Measurements from ENCODE around the gene AMMECR1L. TPM values are rescaled to one million over a fixed set of nuclear protein-coding genes. Genes with fewer than 3 reads are reported as not detected.

The AMMECR1L gene
- total and polyA plus RNA-seq, 4 donors = 1.5 to 8.0 (median 6.1) TPM

GRCh38 chr2:127841466-127842178, 44.1 kb downstream of the AMMECR1L start:
- Histone ChIP-seq H3K9me3 (ENCODE audit: control insufficient read depth in 4 of 4, low read length in 3 of 4) (no peaks in the 10 kb centered on the region), H3K4me3 (ENCODE audit: low read depth in 1 of 3, low read length in 3 of 3) (no peak overlapping the region), H3K27me3 (ENCODE audit: control insufficient read depth in 4 of 4, insufficient read depth in 4 of 4, low read length in 3 of 4) (no peaks in the 10 kb centered on the region), H3K9ac (ENCODE audit: low read depth in 1 of 2, low read length in 2 of 2) (no peak overlapping the region), H3K4me1 (ENCODE audit: control insufficient read depth in 4 of 4, insufficient read depth in 4 of 4, low read length in 3 of 4) (no peaks in the 10 kb centered on the region), H3K36me3 (ENCODE audit: control insufficient read depth in 4 of 4, insufficient read depth in 3 of 4, low read depth in 1 of 4, low read length in 3 of 4) (peaks cover 3 to 5% (median 4%) of the 10 kb centered on the region in 4 donors), H3K27ac (ENCODE audit: low read depth in 1 of 2, low read length in 2 of 2) (no peak overlapping the region)
- no peak for DNase-seq (ENCODE audit: low spot score)
- WGBS = 79% methylated on average over 20 of the region's 20 CpGs
- no peak for TF ChIP-seq EGR1 (IDR thresholded peaks at IDR 0.05; ENCODE audit: low read depth in 2 of 2)

DNA sequence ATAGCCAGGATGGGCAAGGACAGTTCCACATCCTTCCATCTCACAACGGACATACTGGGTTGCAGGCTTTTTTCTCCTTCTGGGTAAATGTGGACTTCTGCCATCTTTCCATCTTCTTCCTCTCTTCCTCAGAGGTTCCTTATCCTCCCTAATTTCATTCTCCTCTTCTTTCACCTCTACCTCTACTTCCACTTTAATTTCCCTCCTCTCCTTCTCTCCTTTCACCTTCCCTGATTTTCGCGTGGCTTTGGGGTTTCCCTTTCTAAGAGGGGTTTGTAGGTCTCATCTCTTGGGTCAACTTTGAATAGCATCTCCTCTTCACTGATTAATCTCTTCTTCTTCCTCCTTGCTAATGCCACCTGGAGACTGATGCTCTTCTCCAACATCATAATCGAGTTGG, 44.9 kb downstream of the AMMECR1L start:
- no peaks in the 10 kb centered on the region for H3K9me3 ChIP-seq (ENCODE audit: control insufficient read depth in 4 of 4, low read length in 3 of 4)
- peaks cover 0 to 2% (median under 1%) of the 10 kb centered on the region in 4 donors for H3K36me3 ChIP-seq (ENCODE audit: control insufficient read depth in 4 of 4, insufficient read depth in 3 of 4, low read depth in 1 of 4, low read length in 3 of 4)
- WGBS = 83% methylated on average over 4 of the region's 4 CpGs
- H3K9ac ChIP-seq (ENCODE audit: low read depth in 1 of 2, low read length in 2 of 2) = no peak overlapping the region
- H3K27me3 ChIP-seq (ENCODE audit: control insufficient read depth in 4 of 4, insufficient read depth in 4 of 4, low read length in 3 of 4) = no peaks in the 10 kb centered on the region
- no peak overlapping the region for H3K4me3 ChIP-seq (ENCODE audit: low read depth in 1 of 3, low read length in 3 of 3)
- no peak for DNase-seq (ENCODE audit: low spot score)
- H3K4me1 ChIP-seq (ENCODE audit: control insufficient read depth in 4 of 4, insufficient read depth in 4 of 4, low read length in 3 of 4) = no peaks in the 10 kb centered on the region
- TF ChIP-seq, protein P1, sequence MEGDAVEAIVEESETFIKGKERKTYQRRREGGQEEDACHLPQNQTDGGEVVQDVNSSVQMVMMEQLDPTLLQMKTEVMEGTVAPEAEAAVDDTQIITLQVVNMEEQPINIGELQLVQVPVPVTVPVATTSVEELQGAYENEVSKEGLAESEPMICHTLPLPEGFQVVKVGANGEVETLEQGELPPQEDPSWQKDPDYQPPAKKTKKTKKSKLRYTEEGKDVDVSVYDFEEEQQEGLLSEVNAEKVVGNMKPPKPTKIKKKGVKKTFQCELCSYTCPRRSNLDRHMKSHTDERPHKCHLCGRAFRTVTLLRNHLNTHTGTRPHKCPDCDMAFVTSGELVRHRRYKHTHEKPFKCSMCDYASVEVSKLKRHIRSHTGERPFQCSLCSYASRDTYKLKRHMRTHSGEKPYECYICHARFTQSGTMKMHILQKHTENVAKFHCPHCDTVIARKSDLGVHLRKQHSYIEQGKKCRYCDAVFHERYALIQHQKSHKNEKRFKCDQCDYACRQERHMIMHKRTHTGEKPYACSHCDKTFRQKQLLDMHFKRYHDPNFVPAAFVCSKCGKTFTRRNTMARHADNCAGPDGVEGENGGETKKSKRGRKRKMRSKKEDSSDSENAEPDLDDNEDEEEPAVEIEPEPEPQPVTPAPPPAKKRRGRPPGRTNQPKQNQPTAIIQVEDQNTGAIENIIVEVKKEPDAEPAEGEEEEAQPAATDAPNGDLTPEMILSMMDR (IDR thresholded peaks at IDR 0.05; ENCODE audit: low read depth, low read length, missing input control) = no peak
- no peak for TF ChIP-seq RAD21 (IDR thresholded peaks at IDR 0.05)
- no peak for TF ChIP-seq HNF4G (IDR thresholded peaks at IDR 0.05)
- TF ChIP-seq, protein P2, sequence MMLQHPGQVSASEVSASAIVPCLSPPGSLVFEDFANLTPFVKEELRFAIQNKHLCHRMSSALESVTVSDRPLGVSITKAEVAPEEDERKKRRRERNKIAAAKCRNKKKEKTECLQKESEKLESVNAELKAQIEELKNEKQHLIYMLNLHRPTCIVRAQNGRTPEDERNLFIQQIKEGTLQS (IDR thresholded peaks at IDR 0.05) = no peak
- no peak for TF ChIP-seq NR2F2 (IDR thresholded peaks at IDR 0.05)
- H3K27ac ChIP-seq (ENCODE audit: low read depth in 1 of 2, low read length in 2 of 2) = no peak overlapping the region

- Histone ChIP-seq H3K36me3 (ENCODE audit: control insufficient read depth in 4 of 4, insufficient read depth in 3 of 4, low read depth in 1 of 4, low read length in 3 of 4) (no peaks in the 10 kb centered on the region), H3K9ac (ENCODE audit: low read depth in 1 of 2, low read length in 2 of 2) (no peak overlapping the region), H3K27me3 (ENCODE audit: control insufficient read depth in 4 of 4, insufficient read depth in 4 of 4, low read length in 3 of 4) (no peaks in the 10 kb centered on the region), H3K9me3 (ENCODE audit: control insufficient read depth in 4 of 4, low read length in 3 of 4) (no peaks in the 10 kb centered on the region), H3K4me3 (ENCODE audit: low read depth in 1 of 3, low read length in 3 of 3) (no peak overlapping the region), H3K4me1 (ENCODE audit: control insufficient read depth in 4 of 4, insufficient read depth in 4 of 4, low read length in 3 of 4) (peaks cover 0 to 5% (median 1%) of the 10 kb centered on the region in 4 donors), H3K27ac (ENCODE audit: low read depth in 1 of 2, low read length in 2 of 2) (no peak overlapping the region)
- 62% methylated on average over 3 of the region's 3 CpGs for WGBS
- no peak for DNase-seq (ENCODE audit: low spot score)
- no peak for TF ChIP-seq RAD21 (IDR thresholded peaks at IDR 0.05)
- no peak for TF ChIP-seq HNF4G (IDR thresholded peaks at IDR 0.05)
- TF ChIP-seq, protein P1 (IDR thresholded peaks at IDR 0.05; ENCODE audit: low read depth, low read length, missing input control) = no peak
- TF ChIP-seq EGR1 (IDR thresholded peaks at IDR 0.05; ENCODE audit: low read depth in 2 of 2) = no peak
- no peak for TF ChIP-seq GABPA (IDR thresholded peaks at IDR 0.05 in 1 of 2, conservative IDR thresholded peaks at IDR 0.05 in 1 of 2)
- no peak for TF ChIP-seq RXRA (IDR thresholded peaks at IDR 0.05)
- no peak for TF ChIP-seq ZBTB33 (IDR thresholded peaks at IDR 0.05)
- no peak for TF ChIP-seq NR2F2 (IDR thresholded peaks at IDR 0.05)
- TF ChIP-seq FOXA2 (IDR thresholded peaks at IDR 0.05) = no peak
- TF ChIP-seq SP1 (IDR thresholded peaks at IDR 0.05) = no peak
- TF ChIP-seq JUND (IDR thresholded peaks at IDR 0.05) = no peak
- TF ChIP-seq, protein P2 (IDR thresholded peaks at IDR 0.05) = no peak
- TF ChIP-seq HNF4A (conservative IDR thresholded peaks at IDR 0.05) = no peak
- no peak for TF ChIP-seq TAF1 (conservative IDR thresholded peaks at IDR 0.05)
- no peak for TF ChIP-seq MAX (IDR thresholded peaks at IDR 0.05)
- no peak for TF ChIP-seq FOXA1 (IDR thresholded peaks at IDR 0.05)
These were observed 50.8 kb downstream of the AMMECR1L start for GRCh38 chr2:127834951-127835350.

Measured in liver (tissue), 9 donors.